HUES48 (cell line): ENCODE data around the gene REV1.
"Not testable (repeated sequence)": the region's sequence is repeated elsewhere in the genome, so short reads cannot be mapped to it uniquely, and the experiment has no call there.

Experiments used
- H3K27ac ChIP-seq: one replicate; pipeline ENCODE4 v1.7.0; 2013; ENCODE audit warnings: low read depth, low read length, inconsistent platforms
- H3K27me3 ChIP-seq: 2 replicates; pipeline ENCODE4 v1.6.1; 2013; ENCODE audit warnings: mild to moderate bottlenecking, low read length; ENCODE audit not compliant: control insufficient read depth, insufficient read depth
- H3K36me3 ChIP-seq: 2 replicates; pipeline ENCODE4 v1.6.1; 2013; ENCODE audit warnings: low read length; ENCODE audit not compliant: control insufficient read depth, insufficient read depth
- H3K4me1 ChIP-seq: 2 replicates; pipeline ENCODE4 v1.6.1; 2013; ENCODE audit warnings: mild to moderate bottlenecking, low read length; ENCODE audit not compliant: control insufficient read depth, insufficient read depth
- H3K4me3 ChIP-seq: 2 replicates; pipeline ENCODE4 v1.5.1; 2013; ENCODE audit warnings: mild to moderate bottlenecking, low read depth, low read length
- H3K9ac ChIP-seq: 2 replicates; pipeline ENCODE4 v1.6.1; 2013; ENCODE audit warnings: mild to moderate bottlenecking, low read depth, low read length, moderate library complexity
- H3K9me3 ChIP-seq: 2 replicates; pipeline ENCODE4 v1.6.1; 2013; ENCODE audit warnings: low read length; ENCODE audit not compliant: control insufficient read depth, insufficient read depth

Gene REV1

GRCh38 chr2:99485824-99486223, 4.0 kb downstream of the REV1 start:
- no peak overlapping the region for H3K27ac ChIP-seq
- H3K27me3 ChIP-seq = no peaks in the 10 kb centered on the region
- no peaks in the 10 kb centered on the region; the same call in 1 of the 2 replicates for H3K36me3 ChIP-seq
- H3K4me3 ChIP-seq = no peak overlapping the region
- H3K4me1 ChIP-seq = peaks cover 34% of the 10 kb centered on the region
- H3K9ac ChIP-seq = no peak overlapping the region
- no peaks in the 10 kb centered on the region for H3K9me3 ChIP-seq

- Histone ChIP-seq H3K9me3 (no peaks in the 10 kb centered on the region), H3K9ac (no peak overlapping the region), H3K36me3 (no peaks in the 10 kb centered on the region; the same call in 1 of the 2 replicates), H3K4me3 (no peak overlapping the region), H3K27me3 (no peaks in the 10 kb centered on the region), H3K27ac (no peak overlapping the region), H3K4me1 (peaks cover 33% of the 10 kb centered on the region)
These were observed 4.4 kb downstream of the REV1 start for GRCh38 chr2:99485411-99485810.

GRCh38 chr2:99484205-99484604, 5.6 kb downstream of the REV1 start:
- Histone ChIP-seq H3K9ac (no peak overlapping the region), H3K4me1 (peaks cover 33% of the 10 kb centered on the region), H3K36me3 (no peaks in the 10 kb centered on the region; the same call in 1 of the 2 replicates), H3K4me3 (no peak overlapping the region), H3K27ac (no peak overlapping the region), H3K27me3 (no peaks in the 10 kb centered on the region), H3K9me3 (no peaks in the 10 kb centered on the region)

GRCh38 chr2:99481941-99482340, 7.9 kb downstream of the REV1 start:
- H3K27ac ChIP-seq = peak overlapping the region; percentile 29
- H3K4me1 ChIP-seq = peaks cover 18% of the 10 kb centered on the region
- H3K27me3 ChIP-seq = no peaks in the 10 kb centered on the region

GRCh38 chr2:99481527-99481926, 8.3 kb downstream of the REV1 start:
- H3K9me3 ChIP-seq = no peaks in the 10 kb centered on the region
- peak overlapping the region; percentile 29 for H3K27ac ChIP-seq
- peaks cover 18% of the 10 kb centered on the region for H3K4me1 ChIP-seq

More at GRCh38 chr2:99481941-99482340, 7.9 kb downstream of the REV1 start:
- no peak overlapping the region for H3K9ac ChIP-seq
- H3K4me3 ChIP-seq = no peak overlapping the region
- H3K9me3 ChIP-seq = no peaks in the 10 kb centered on the region
- H3K36me3 ChIP-seq = no peaks in the 10 kb centered on the region; the same call in 1 of the 2 replicates

GRCh38 chr2:99480390-99480789, 9.4 kb downstream of the REV1 start:
- H3K27me3 ChIP-seq = no peaks in the 10 kb centered on the region
- no peak overlapping the region for H3K4me3 ChIP-seq
- H3K9ac ChIP-seq = no peak overlapping the region
- H3K27ac ChIP-seq = no peak overlapping the region
- H3K9me3 ChIP-seq = no peaks in the 10 kb centered on the region
- H3K4me1 ChIP-seq = peaks cover 16% of the 10 kb centered on the region
- H3K36me3 ChIP-seq = 0 out of 2 replicates have a peak, but pooled peaks cover 3% of the 10 kb centered on the region

More at GRCh38 chr2:99481527-99481926, 8.3 kb downstream of the REV1 start:
- Histone ChIP-seq H3K9ac (no peak overlapping the region), H3K27me3 (no peaks in the 10 kb centered on the region), H3K36me3 (0 out of 2 replicates have a peak, but pooled peaks cover 3% of the 10 kb centered on the region), H3K4me3 (no peak overlapping the region)

GRCh38 chr2:99478632-99479031, 11.2 kb downstream of the REV1 start:
- 0 out of 2 replicates have a peak, but pooled peaks cover 3% of the 10 kb centered on the region for H3K36me3 ChIP-seq
- H3K9me3 ChIP-seq = no peaks in the 10 kb centered on the region
- H3K4me3 ChIP-seq = no peak overlapping the region
- H3K27me3 ChIP-seq = no peaks in the 10 kb centered on the region
- H3K4me1 ChIP-seq = peaks cover 30% of the 10 kb centered on the region
- no peak overlapping the region for H3K27ac ChIP-seq
- no peak overlapping the region for H3K9ac ChIP-seq

GRCh38 chr2:99477054-99477453, 12.8 kb downstream of the REV1 start:
- Histone ChIP-seq H3K36me3 (0 out of 2 replicates have a peak, but pooled peaks cover 3% of the 10 kb centered on the region), H3K4me3 (no peak overlapping the region), H3K27me3 (no peaks in the 10 kb centered on the region), H3K9me3 (no peaks in the 10 kb centered on the region), H3K27ac (no peak overlapping the region), H3K4me1 (peaks cover 33% of the 10 kb centered on the region), H3K9ac (no peak overlapping the region)

GRCh38 chr2:99476629-99477028, 13.2 kb downstream of the REV1 start:
- Histone ChIP-seq H3K9me3 (no peaks in the 10 kb centered on the region), H3K36me3 (0 out of 2 replicates have a peak, but pooled peaks cover 3% of the 10 kb centered on the region), H3K27me3 (no peaks in the 10 kb centered on the region), H3K4me1 (peaks cover 36% of the 10 kb centered on the region), H3K9ac (no peak overlapping the region), H3K4me3 (no peak overlapping the region), H3K27ac (no peak overlapping the region)

- not testable (repeated sequence) for H3K27me3 ChIP-seq, H3K36me3 ChIP-seq, H3K9ac ChIP-seq, H3K4me3 ChIP-seq, H3K9me3 ChIP-seq
- Histone ChIP-seq H3K27ac (peak overlapping the region; percentile 69), H3K4me1 (peaks cover 37% of the 10 kb centered on the region)
These were observed 14.7 kb downstream of the REV1 start for GRCh38 chr2:99475095-99475494.

- peaks cover 37% of the 10 kb centered on the region for H3K4me1 ChIP-seq
- no peak overlapping the region; the same call in 1 of the 2 replicates for H3K4me3 ChIP-seq
- no peaks in the 10 kb centered on the region for H3K9me3 ChIP-seq
- no peaks in the 10 kb centered on the region for H3K27me3 ChIP-seq
- no peak overlapping the region for H3K27ac ChIP-seq
- no peak overlapping the region for H3K9ac ChIP-seq
- H3K36me3 ChIP-seq = 0 out of 2 replicates have a peak, but pooled peaks cover 3% of the 10 kb centered on the region
These were observed 16.2 kb downstream of the REV1 start for GRCh38 chr2:99473518-99474083.
